A673 (cell line): ENCODE measurements around the gene GRIPAP1. TPM values are rescaled to one million over a fixed set of nuclear protein-coding genes. Genes with fewer than 3 reads are reported as not detected.

ENCODE experiments used
- BruUV-seq: library from RNA; stranded (reverse); fragments of 400-500 nt; replicated peaks from 2 replicates; lab custom pipeline; 2021; lab: Mats Ljungman, UMichigan
- CTCF ChIA-PET: fragments of 300-600 bp; sonication (Branson Sonifier 250); formaldehyde crosslinking; loops from one replicate; lab custom pipeline; 2022; ENCODE audit warnings: antibody characterized with exemption; lab: Charles Lee
- POLR2A ChIA-PET: fragments of 300-600 bp; sonication (Branson Sonifier 250); formaldehyde crosslinking; loops from one replicate; lab custom pipeline; 2022; ENCODE audit warnings: antibody characterized with exemption; ENCODE audit not compliant: low non-redundant PET; lab: Charles Lee
- DNase-seq: peaks from one replicate; pipeline ENCODE4 v3.0.0-alpha.2; 2015; ENCODE audit warnings: low spot score
- H3K27ac ChIP-seq: fragments of 200-600 bp; sonication (generic); 2 replicates; pipeline ENCODE4 v1.5.1; 2016; ENCODE audit warnings: mixed run types, low read depth, mild to moderate bottlenecking, mixed read lengths, antibody characterized with exemption, low read length; ENCODE audit not compliant: poor library complexity, severe bottlenecking
- H3K27me3 ChIP-seq: fragments of 200-600 bp; sonication (generic); replicated peaks from 2 replicates; pipeline ENCODE4 v1.6.1; 2017; ENCODE audit warnings: mixed run types, low read depth, mild to moderate bottlenecking, mixed read lengths, antibody characterized with exemption, low read length; ENCODE audit not compliant: insufficient read depth, poor library complexity
- H3K36me3 ChIP-seq: fragments of 200-600 bp; sonication (generic); 2 replicates; pipeline ENCODE4 v1.6.1; 2016; ENCODE audit warnings: mixed run types, mild to moderate bottlenecking, mixed read lengths, antibody characterized with exemption, low read length; ENCODE audit not compliant: insufficient read depth, poor library complexity, severe bottlenecking
- H3K4me1 ChIP-seq: fragments of 200-600 bp; sonication (generic); 2 replicates; pipeline ENCODE4 v1.6.1; 2017; ENCODE audit warnings: mixed run types, mild to moderate bottlenecking, mixed read lengths, antibody characterized with exemption, low read length; ENCODE audit not compliant: insufficient read depth, poor library complexity, severe bottlenecking
- H3K4me3 ChIP-seq: fragments of 200-600 bp; sonication (generic); 2 replicates; pipeline ENCODE4 v1.5.1; 2016; ENCODE audit warnings: low read depth, mixed run types, mild to moderate bottlenecking, mixed read lengths, low read length; ENCODE audit not compliant: poor library complexity, severe bottlenecking
- H3K9me3 ChIP-seq: fragments of 200-600 bp; sonication (generic); 2 replicates; pipeline ENCODE4 v1.6.1; 2016; ENCODE audit warnings: mixed run types, low read depth, mild to moderate bottlenecking, mixed read lengths, antibody characterized with exemption, low read length; ENCODE audit not compliant: poor library complexity, severe bottlenecking
- EZH2 ChIP-seq: fragments of 200-600 bp; sonication (generic); IDR thresholded peaks from 2 replicates; pipeline ENCODE4 v1.6.1; 2017; ENCODE audit warnings: borderline replicate concordance, low read depth, mild to moderate bottlenecking, mixed read lengths, antibody characterized with exemption, low read length; ENCODE audit not compliant: poor library complexity, severe bottlenecking
- intact Hi-C: fragments of 100-400 bp; cut with micrococcal nuclease; formaldehyde crosslinking; loops from one replicate; pipeline ENCODE4 v1.10.0; 2022; ENCODE audit not compliant: unreplicated experiment
- total RNA-seq: library from RNA; stranded (reverse); gene quantifications from 2 replicates; pipeline ENCODE4 v1.2.3, GENCODE V29; 2021
- TF ChIP-seq, protein P1 (sequence below): fragments of 300-800, 200-600 bp; sonication (generic); conservative IDR thresholded peaks from 2 replicates; pipeline ENCODE4 v1.5.1; 2017; ENCODE audit warnings: low read depth, mild to moderate bottlenecking, antibody characterized with exemption, low read length, moderate library complexity, mixed read lengths

Gene GRIPAP1
- total RNA-seq, 1 experiment from 2014 or later: 64.0 TPM

DNA sequence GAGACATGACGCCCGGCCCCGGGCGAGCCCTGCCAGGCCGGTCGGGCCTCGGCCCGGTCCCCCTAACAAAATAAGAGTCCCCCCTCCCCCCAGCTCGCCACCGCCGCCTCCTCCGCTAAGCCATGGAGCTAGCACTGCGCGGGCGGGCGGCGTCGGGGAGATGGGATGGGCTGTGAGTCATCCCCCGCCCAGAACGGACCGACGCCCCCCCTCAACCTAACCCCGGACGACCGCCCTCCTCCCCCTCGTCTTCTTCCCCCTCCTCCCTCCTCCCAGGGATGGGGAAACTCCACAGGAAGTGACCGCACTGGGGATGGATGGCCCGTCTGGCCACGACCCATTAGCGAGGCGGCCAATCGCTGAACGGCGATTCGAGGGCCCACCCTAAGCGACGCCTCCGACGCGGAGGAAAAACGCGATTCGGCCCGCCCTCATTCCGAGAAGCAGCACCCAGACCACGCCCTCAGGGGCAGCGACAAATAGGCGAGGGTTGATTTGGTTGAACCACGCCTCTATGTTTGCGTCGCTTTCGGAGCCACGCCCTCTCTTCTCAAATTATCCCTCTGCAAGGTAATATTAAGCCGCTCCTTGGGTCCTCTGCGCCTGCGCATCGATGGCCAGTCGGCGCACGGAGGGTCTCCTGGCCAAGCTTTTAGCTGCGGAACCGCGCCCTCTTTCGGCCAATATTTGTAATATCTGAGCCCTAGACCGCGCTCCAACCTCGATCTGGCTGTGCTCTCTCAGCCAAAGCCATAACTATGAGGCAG, 41.3 kb upstream of the GRIPAP1 start, which contains the start of gene TFE3:
TFE3 (minus strand) TSS at position 138 of the 767 bp plus-strand sequence; CDS start at position 7, 131 bp downstream.
- no TSS peak for BruUV-seq
- H3K4me1 ChIP-seq: peaks cover 17% of the 10 kb centered on the region
- CTCF ChIA-PET: interaction anchor here (0.6 kb wide), 1 partner anchor 43 kb away, joined by 3 read pairs; no protein-coding TSS in a partner anchor
- intact Hi-C loops: loop anchor here (1.0 kb wide), 1 partner anchor 126 kb away; no protein-coding TSS in a partner anchor
- peak; percentile 98 for DNase-seq
- H3K27me3 ChIP-seq: no peaks in the 10 kb centered on the region
- H3K27ac ChIP-seq: peak within 1 kb of the TSS; percentile 89
- POLR2A ChIA-PET: no interaction called here
- TF ChIP-seq, protein P1, sequence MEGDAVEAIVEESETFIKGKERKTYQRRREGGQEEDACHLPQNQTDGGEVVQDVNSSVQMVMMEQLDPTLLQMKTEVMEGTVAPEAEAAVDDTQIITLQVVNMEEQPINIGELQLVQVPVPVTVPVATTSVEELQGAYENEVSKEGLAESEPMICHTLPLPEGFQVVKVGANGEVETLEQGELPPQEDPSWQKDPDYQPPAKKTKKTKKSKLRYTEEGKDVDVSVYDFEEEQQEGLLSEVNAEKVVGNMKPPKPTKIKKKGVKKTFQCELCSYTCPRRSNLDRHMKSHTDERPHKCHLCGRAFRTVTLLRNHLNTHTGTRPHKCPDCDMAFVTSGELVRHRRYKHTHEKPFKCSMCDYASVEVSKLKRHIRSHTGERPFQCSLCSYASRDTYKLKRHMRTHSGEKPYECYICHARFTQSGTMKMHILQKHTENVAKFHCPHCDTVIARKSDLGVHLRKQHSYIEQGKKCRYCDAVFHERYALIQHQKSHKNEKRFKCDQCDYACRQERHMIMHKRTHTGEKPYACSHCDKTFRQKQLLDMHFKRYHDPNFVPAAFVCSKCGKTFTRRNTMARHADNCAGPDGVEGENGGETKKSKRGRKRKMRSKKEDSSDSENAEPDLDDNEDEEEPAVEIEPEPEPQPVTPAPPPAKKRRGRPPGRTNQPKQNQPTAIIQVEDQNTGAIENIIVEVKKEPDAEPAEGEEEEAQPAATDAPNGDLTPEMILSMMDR: peak; percentile 65
- no peak for TF ChIP-seq EZH2
- H3K9me3 ChIP-seq: no peaks in the 10 kb centered on the region
- peak within 1 kb of the TSS; percentile 87 for H3K4me3 ChIP-seq
- peaks cover 10% of the 10 kb centered on the region for H3K36me3 ChIP-seq

- CTCF ChIA-PET: interaction anchor here (0.6 kb wide), 1 partner anchor 44 kb away, joined by 3 read pairs; no protein-coding TSS in a partner anchor
- BruUV-seq: no TSS peak
- Histone ChIP-seq H3K27me3 (no peaks in the 10 kb centered on the region), H3K9me3 (no peaks in the 10 kb centered on the region), H3K27ac (peak overlapping the region; percentile 89), H3K4me3 (peak overlapping the region; percentile 87), H3K4me1 (peaks cover 17% of the 10 kb centered on the region), H3K36me3 (peaks cover 17% of the 10 kb centered on the region)
- POLR2A ChIA-PET: no interaction called here
- no peak for TF ChIP-seq EZH2
- TF ChIP-seq, protein P1: no peak
- intact Hi-C loops: loop anchor here (1.0 kb wide), 1 partner anchor 125 kb away; no protein-coding TSS in a partner anchor
- no peak for DNase-seq
Measured at GRCh38 chrX:49042581-49043219, 40.6 kb upstream of the GRIPAP1 start.

- intact Hi-C loops: no loop called here
- Histone ChIP-seq H3K27ac (peak overlapping the region; percentile 89), H3K4me1 (peaks cover 17% of the 10 kb centered on the region), H3K27me3 (no peaks in the 10 kb centered on the region), H3K36me3 (peaks cover 23% of the 10 kb centered on the region), H3K9me3 (no peaks in the 10 kb centered on the region), H3K4me3 (peak overlapping the region; percentile 87)
- CTCF ChIA-PET: no interaction called here
- POLR2A ChIA-PET: no interaction called here
- TSS peak; percentile 58 for BruUV-seq
- TF ChIP-seq, protein P1: no peak
- no peak for TF ChIP-seq EZH2
- DNase-seq: peak; percentile 35
Measured at GRCh38 chrX:49041744-49042580, 39.9 kb upstream of the GRIPAP1 start.
